Measurements from ENCODE around the gene CBFA2T2.

CBFA2T2 gene

GRCh38 chr20:33677991-33678702 is 188.3 kb downstream of the CBFA2T2 start:
- TF ChIP-seq CTCF (IDR thresholded peaks at IDR 0.05; ENCODE audit: insufficient read depth, missing control alignments), result no peak
- no peak for FAIRE-seq
- no peak for DNase-seq (ENCODE audit: insufficient read length, low spot score)

GRCh38 chr20:33679758-33680485 is 190.0 kb downstream of the CBFA2T2 start:
- FAIRE-seq (no peak), DNase-seq (ENCODE audit: insufficient read length, low spot score) (no peak)
- no peak for TF ChIP-seq CTCF (IDR thresholded peaks at IDR 0.05; ENCODE audit: insufficient read depth, missing control alignments)

GRCh38 chr20:33680686-33681085 is 190.8 kb downstream of the CBFA2T2 start:
- TF ChIP-seq CTCF (IDR thresholded peaks at IDR 0.05; ENCODE audit: insufficient read depth, missing control alignments), result no peak
- FAIRE-seq (no peak), DNase-seq (ENCODE audit: insufficient read length, low spot score) (no peak)

- FAIRE-seq (no peak), DNase-seq (ENCODE audit: insufficient read length, low spot score) (peak; percentile 16)
- TF ChIP-seq CTCF (IDR thresholded peaks at IDR 0.05; ENCODE audit: insufficient read depth, missing control alignments), result no peak
Observed at GRCh38 chr20:33681288-33681687, 191.4 kb downstream of the CBFA2T2 start.

- TF ChIP-seq CTCF (IDR thresholded peaks at IDR 0.05; ENCODE audit: insufficient read depth, missing control alignments), result no peak
- DNase-seq (ENCODE audit: insufficient read length, low spot score) (no peak), FAIRE-seq (no peak)
Observed at GRCh38 chr20:33681728-33682353, 191.9 kb downstream of the CBFA2T2 start.

GRCh38 chr20:33684533-33685327 is 194.8 kb downstream of the CBFA2T2 start:
- TF ChIP-seq CTCF (IDR thresholded peaks at IDR 0.05; ENCODE audit: insufficient read depth, missing control alignments), result no peak
- FAIRE-seq (no peak), DNase-seq (ENCODE audit: insufficient read length, low spot score) (peak; percentile 46)
